GM21786 (cell line): Measurements from ENCODE around the gene C1QL1.
A peak's percentile ranks its signal among the peaks of the same experiment; 100 is the strongest.

Experiments
- ATAC-seq: cut with Tn5 transposase; IDR thresholded peaks from one replicate; pipeline ENCODE4 v1.9.1; 2021; ENCODE audit not compliant: unreplicated experiment

Gene C1QL1

DNA sequence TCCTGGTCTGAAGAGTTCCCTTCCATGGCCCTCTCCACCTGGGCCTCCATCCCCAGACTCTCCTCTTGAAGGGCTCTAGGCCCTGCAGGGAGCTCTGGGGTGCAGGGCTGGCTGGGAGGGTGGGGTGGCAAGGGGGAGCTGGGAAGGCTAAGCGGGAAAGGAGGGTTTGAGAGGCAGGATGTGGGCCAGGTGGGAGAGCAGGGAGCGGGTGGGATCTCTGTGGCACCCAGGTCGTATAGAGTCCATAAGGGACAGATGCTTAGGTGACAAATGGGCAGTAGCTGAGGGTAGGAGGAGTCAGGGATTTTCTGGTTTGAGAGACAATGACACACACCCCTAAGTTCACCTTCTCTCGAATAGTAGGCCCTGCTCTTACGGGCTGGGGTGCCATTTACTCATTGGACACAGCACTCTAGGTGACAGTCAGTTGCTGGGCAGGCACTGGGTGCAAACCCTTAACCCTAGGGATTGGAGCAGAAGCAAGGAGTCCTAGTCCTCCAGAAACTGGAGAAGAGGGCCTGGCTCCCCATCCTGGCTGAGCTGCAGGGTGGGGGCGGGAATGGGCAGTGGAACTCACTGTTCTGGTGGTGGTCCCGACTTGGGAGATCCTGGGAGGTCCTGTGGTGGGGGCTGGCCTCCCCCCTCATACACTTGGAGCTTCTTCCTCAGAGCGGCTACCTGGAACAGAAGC lies 35.9 kb downstream of the C1QL1 start:
- ATAC-seq: no peak

DNA sequence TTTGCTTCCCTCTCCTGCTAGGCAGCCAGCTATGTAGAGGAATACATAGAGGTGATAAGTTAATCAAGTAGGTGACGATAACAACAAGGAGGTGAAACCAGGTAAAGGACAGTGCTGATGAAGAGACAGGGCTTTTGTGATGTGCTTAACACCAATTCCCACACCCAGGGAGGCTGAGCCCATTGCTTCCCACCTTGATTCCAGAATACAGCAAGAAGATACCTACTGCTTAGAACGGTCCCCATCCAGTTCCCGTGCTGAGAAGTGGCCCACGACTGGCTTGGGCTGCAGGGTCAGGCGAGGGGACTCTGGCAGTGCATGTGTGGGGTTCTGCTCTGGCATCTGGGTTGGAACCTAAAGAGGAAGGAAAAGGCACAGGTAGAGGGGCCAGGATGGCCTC lies 36.7 kb downstream of the C1QL1 start:
- no peak for ATAC-seq

DNA sequence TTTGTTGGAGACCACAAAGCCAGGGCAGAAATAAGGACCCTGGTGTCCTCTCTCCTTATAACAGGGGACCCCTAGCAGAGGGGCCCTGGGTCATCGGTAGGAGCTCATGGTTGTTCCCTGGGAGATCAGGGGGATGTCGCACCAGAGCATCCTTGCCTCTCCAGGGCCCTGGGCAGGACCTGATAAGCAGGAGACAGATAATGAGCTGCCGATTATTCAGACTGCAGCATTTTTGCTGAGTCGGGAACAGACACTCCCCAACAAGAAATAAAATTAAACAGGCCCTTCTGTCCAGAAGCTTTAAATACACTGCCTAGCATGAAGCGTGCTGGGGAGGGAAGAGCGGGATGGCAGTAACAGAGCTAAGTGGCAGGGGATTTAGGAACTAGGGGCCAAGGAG lies 37.4 kb downstream of the C1QL1 start:
- no peak for ATAC-seq

DNA sequence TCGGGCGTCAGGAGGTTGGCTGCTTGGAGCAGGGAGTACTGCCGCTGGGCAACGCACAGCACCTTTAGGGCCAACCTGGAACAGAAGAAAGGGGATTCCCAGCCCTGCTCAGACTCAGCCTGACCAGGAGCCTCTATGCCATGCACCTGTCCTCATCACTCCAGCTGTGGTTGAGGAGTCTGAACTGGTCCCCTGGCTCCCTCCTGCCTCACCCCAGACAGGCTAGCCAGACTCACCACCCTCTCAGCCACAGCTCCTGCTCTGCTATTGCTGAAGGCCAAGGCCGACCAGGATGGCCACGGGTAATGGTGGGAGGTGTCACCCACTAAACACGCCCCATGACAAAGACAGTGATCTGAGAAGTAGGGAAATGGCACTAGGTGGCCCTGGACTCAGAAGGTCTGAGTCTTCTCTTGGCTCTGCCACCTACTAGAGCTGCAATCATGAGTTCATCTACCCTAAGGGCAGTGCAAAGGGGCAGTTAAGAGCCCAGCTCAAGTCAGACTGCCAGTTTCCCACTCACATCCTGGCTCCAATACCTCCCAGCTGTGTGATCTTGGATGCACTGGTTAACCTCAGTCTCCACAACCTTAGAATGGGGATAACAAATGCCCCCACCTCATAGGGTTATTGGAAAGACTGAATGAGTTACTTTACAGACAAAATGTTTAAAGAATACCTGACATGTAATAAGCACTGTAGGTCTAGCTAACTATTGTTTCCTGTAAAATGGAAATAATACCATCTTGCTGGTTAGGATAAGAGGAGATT lies 39.0 kb downstream of the C1QL1 start:
- ATAC-seq: no peak

DNA sequence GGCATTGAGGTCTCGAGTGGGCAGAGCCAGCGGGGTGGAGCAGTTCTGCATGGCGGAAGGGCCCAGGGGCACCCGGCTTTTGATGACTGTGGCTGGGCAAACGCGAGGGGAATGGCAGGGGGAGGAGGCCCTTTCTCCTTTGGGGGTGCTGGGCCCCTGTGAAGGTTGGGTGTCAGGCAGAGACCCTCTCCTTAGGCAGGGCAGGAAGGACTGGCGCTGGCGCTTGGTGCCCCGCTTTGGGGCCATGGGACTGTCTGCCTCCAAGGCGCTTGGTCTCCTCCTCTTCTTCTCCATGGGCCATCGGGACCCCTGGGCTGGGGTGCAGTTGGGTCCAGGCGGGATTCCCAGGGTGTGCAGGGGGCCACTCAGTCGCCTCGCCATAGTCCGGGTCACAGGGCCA lies 40.0 kb downstream of the C1QL1 start:
- no peak for ATAC-seq

DNA sequence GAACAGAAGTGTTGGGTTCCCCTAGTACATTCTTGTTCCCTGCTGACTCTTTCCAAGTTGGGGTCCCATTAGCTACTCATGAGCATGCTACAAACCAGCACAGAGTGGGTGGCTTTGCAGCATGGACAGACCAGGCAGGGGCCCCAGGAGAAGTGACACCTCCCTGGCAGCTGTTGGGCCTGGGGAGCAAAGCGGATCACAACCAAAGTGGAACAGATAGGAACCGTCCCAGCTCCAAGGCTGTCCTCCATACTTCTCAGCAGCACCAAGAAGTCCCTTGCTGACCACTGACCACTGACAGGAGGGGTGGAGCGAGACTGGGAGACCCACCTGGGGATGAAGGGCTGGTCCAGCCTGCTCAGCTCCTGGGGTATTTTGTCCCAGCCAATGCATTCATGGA lies 40.4 kb downstream of the C1QL1 start:
- no peak for ATAC-seq

DNA sequence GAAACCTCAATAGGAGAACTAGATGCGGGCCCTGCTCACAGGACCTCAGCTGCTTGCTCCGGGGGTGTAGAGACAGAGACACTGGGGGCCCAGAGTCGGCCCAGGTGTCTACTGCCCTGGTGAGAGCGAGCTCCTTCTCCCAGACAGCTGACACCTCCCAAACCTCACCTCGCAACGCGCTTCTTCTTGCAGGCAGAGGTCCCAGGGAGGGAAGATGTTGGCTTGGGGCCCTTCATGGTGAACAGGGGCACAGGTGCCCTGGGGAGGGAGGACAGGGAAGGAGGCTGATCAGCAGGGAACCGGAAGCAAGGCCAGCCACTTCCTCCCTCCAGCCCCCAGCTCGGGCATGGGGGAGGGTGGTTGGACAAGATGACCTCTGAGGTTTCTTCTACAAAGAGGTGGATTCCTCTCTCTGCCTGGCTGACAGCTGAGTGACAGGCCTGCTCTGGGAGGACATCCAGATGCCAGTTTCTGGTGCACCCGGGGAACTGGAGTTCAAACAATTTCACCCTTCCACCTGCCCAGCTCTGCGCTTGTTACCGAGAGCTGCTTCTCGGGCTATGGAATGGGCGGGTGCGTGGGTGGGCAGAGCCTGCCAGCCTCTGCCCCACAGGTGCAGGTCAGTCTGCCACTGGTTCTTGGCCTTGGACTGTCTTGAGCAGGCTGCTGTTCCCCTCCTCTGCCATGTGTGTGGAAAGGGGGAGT lies 41.1 kb downstream of the C1QL1 start:
- ATAC-seq: no peak

DNA sequence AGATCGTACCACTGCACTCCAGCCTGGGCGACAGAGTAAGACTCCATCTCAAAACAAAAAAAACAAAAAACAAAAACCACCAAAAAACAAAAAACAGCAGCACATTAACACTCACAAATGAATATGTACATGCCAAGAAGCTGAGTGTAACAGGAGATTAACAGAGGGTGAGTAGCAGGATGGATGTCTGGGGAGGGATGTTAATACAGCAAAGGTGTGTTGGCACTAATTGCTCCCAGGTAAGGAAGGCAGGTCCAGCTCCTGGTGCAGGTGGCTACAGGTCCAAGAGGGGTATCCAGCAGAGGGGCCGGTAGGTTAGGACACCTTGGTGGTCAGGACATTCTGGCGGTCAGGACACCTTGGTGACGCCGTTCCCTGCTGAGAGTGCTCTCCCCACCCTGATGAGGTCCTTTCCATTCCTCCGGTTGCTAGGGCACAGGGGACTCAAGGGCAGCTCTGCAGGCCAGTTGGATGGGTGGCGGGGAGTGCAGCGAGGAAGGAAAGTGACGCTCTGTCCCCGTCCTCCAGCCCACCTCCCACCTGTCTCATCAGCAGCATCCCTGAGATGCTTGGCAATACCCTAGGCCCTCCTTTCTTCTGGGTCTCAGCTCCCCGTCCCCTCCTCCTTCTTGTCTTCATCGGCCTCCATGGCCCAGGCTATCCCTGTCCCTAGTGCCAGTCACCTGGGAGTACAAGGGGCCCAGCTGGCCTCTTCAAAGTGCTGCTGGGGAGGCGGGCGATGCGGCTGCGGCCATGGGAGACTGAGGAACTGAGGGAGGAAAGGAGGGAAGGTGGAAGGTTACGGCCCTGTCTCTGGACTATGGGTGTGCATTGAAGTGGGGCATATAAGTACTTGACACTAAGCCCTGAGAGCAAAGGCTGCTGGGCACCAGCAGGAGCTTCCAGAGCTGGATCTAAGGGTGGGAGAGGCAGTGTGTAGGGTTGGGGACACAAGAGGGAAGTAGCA lies 42.1 kb downstream of the C1QL1 start:
- ATAC-seq: no peak

DNA sequence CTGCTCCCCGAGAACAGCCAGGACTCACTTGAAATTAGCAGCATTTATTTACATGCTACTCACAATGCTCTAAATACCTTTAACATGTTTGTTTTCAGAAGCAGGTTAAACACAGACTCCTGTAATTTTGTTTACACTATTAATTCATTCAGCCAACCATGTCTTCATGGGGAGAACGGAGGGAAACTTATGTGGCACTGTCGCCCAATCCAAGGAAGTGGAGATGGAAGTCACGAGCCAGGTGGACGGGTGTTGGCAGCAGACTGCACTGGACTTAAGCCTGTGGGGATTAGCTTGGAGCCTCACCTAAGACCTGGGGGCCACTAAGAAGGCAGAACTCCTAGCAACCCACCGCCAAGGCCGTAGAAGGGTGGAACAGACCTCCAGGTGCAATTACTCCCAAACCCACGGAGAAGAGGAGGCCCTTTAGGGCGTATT lies 44.0 kb downstream of the C1QL1 start:
- ATAC-seq: no peak

DNA sequence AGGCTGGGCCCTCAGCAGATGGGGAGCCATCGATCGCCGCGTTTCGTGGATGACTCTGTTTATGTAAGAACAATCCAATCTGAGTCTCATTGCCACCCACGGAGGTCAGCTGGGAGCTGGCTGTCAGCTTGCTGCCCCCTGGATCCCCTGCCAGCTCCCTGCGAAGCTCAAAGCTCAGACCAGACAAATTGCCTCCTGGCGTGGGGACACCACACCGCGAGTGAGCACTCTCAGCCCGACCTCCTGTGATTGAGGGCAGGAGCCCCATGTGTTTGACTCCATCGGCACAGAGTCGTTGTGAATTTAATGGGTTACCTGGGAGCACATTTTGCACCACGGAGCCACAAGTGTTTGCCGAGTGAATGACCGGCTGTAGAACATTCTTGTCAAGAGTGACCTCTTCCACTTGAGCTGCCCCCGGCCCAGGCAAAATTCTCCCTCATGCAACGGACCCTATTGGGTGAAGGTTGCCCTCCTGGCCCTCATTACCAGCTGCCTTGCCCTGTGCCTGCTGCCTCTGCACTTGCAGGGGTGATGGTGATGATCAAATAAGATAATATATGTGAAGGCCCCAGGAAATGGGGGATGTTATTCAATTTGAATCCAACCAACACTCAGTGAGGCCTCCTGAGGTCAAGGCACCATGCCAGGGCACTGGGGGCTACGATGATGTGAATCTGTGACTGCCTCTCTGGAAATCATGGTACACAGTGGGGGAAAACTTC lies 45.2 kb downstream of the C1QL1 start:
- no peak for ATAC-seq

DNA sequence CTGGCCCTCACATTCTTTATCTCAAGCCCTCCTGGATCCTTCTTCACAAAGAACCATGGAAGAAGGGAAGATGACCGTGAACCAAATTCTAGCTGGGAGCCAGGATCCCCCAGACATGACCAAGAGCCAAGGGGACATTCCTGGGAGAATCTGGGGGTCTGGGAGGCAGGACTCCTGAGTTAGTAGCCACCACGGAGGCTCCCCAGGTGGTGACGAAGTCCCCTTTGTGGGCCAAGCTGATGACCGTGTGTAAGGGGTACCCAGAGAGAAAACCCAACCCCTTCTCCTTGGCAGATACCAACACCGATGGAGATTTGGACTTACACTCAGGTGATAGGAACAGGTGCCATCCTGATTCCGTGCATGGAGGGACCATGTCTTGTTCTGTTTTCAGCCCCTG lies 46.0 kb downstream of the C1QL1 start:
- ATAC-seq: no peak

DNA sequence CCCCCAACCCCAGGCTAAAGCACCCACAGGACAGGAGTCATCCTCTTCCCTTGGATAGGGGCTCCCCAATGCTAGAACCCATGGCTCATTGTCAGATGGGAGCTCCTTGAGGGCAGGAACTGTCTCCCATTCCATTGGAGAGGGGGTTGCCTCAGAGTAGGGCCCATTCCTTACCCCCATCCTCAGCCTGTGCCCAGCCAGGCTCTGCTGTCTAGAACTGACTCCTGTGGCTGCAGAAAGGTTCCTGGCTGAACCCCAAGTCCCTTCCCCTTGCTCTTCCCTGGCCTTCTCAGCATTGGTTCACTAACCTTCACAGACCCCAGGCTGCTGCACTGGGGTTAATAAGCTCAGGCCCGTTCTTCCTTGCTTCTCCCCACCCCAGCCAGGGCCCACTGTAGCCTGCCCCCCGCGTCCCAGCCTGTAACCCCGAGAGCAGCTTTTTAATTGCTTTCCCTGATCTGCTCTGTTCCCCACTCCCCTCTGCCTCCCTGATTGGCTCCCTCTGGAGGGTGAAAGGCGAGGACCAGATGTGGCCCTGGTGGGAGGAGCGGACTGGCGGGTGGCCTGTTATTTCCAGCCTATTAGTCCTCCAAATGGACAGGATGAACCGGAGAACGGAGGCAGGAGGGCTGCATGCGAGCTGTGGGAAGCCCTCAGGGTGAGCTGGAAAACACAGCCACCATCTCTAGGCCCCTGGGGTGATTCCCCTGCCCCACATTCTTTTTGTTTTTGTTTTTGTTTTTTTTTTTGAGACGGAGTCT lies 46.8 kb downstream of the C1QL1 start:
- ATAC-seq: no peak

DNA sequence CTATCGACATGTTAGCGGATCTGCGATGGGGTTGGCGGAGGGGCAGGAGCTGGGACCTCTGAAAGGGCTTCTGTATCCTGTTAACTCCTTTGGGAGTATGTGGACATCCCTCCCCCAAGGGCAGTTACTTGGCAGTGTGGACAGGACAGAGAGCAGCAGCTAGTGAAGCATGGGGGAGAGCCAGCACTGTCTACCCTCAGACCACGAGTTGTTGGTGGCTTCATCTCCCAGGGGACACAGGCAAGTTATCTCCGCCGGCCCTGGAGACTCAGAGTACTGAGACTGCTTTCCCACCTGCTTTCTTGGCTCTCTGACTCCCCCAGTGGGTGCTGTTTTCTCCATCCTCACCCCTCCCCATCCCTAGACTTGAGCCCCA lies 47.5 kb downstream of the C1QL1 start:
- ATAC-seq: no peak

DNA sequence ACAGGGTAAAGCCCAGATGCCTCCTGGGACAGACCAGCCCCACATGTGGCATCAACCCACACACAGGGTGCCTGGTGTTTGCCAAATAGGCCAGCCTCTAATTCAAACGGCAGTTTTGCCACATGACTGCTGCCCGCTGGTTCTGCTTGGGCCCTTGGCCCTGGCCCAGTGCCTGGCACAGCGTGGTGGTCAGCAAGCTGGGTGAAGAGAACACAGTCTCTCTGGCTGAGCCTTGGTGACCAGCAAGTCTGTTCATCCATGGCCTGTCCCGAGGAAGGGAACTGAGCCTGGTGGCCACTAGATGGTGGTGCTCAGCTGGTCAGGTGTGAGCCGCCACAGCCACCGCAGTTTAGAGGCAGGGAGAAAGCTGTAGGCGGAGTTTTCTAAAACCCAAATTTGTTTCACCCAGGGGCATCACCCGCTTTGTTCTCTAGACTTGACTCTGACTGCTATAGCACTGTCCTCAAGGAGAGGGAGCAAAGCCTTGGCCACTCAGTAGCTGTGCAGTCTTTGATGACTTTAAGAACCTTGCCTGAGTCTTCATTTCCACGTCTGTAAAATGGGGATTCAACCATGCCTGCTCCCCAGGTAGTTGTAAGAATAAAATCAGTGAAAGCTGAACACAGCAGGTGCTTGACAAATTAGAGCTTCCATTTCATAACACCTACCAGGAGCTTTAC lies 48.1 kb downstream of the C1QL1 start:
- peak; percentile 78 for ATAC-seq

DNA sequence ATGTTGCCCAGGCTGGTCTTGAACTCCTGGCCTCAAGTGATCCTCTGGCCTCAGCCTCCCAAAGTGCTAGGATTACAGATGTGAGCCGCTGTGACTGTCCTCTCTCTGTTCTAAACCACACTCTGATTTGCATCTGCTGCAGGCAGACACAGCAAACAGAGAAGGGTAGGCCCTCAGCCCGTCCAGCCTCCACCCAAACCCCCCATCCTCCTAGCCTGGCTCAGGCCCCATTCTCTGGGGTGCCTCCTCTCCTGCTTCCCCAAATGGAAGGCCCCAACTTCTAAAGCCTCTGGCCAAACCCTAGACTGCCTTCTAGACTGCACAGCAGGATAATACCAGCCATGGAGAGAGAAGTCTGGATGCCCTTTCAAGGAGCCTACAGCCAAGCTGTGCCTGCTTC lies 48.7 kb downstream of the C1QL1 start:
- no peak for ATAC-seq

DNA sequence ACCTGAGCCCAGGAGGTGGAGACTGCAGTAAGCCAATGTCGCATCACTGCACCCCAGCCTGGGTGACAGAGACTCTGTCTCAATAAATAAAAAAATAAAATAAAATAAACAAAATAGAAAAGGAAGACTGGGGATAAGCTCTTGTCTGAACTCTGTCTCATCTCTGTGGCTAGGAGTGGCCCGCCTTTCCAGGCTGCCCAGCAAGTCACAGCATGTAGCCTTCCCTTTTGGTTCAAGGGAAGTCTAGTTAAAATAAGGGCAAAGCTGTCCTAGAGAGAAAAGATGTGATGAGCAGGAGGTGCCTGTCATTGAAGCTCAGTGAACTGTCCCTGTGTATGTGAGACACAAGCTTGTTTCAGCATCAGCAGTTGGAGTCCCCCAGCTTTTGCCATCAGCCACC lies 50.1 kb downstream of the C1QL1 start:
- ATAC-seq: no peak

DNA sequence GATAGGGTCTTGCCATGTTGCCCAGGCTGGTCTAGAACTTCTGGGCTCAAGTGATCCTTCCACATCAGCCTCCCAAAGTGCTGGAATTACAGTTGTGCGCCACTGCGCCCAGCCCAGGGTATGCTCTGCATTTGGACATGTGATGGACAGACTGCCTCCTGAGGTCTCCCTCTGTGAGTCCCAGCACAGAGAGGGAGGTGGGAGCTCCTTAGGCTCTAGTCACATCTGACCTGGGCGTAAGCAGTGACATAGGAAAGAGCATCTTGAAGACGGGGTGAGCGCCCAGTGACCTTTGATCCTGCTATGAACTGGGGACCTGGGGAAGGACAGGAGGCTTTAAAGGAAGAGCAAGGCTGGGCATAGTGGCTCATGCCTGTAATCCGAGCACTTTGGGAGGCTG lies 50.6 kb downstream of the C1QL1 start:
- no peak for ATAC-seq

DNA sequence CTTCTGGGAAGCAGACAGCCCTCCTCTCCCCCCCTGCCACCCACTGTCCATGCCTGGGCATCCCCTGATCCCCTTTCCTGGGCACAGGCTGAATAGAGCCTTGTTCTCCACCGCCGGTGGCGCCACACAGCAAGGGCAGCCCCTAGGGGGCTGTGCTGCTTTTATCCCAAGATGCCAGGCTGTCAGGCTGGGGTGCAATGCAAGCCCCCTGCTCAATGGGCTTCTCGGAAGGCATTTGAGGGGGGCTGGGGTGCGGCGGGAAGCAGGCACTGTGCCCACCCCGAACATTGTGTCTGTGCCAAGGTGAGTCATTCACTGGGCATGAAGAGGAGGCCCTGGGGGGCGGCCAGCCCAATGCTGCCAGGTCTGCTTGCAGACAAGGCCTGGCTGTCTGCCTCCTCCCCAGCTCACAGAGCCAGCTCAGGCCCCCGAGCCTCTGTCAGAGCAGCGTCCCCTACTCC lies 51.3 kb downstream of the C1QL1 start:
- ATAC-seq: no peak
